ENCODE data around the gene DCAF12.

Gene DCAF12

DNA sequence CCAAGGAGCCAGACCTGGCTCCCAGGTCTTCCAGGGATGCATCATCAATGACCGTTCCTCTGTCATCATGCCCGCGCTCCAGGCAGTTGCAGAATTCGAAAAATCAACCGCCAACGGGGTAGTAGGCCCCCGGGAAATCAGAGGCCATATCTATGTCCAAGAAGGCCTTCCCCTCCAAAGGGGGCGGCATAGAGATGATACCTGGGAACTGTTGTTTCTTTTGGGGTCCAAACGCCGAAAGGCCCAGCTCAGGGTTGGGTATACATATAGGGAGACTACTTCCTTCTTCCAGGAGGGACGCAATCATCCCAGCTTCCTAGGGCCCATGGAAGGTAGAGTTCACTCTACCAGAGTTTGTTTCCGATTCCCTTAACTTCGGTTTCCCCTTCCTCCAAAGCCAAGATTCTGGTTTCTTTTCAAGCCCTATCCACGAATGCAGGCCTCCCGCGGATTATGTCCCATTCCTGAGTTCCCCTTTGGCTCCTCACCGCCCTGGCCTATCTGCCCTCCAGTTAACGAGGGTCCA lies 754 bp downstream of the DCAF12 start:
- no peak for TF ChIP-seq CTCF (IDR thresholded peaks at IDR 0.05; ENCODE audit: low read length, missing control alignments)
- H3K4me3 ChIP-seq (replicated peaks; ENCODE audit: low read depth, low read length), result peak overlapping the region; percentile 98
- DNase-seq (ENCODE audit: low read depth), result peak; percentile 8

DNA sequence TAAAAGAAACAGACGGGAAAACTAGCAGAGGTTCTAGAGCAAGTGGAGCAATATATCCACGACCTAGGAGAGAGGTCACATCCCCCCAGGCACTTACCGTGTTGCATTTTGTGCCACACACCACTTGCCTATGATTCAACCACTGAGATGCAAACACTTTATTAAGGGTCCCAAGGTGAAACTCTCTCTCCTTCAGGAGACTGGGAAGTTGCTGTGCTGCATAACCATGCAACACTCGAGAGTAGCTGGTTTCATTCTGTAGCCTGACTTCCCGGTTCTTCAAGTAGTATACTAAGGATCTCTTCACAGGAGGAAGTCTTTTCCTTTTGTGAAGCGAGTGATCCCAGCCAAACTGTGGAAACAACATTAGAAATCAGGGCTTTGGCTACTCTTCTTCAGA lies 1.6 kb downstream of the DCAF12 start:
- DNase-seq (ENCODE audit: low read depth), result peak; percentile 11
- no peak for TF ChIP-seq CTCF (IDR thresholded peaks at IDR 0.05; ENCODE audit: low read length, missing control alignments)
- peak overlapping the region; percentile 98 for H3K4me3 ChIP-seq (replicated peaks; ENCODE audit: low read depth, low read length)

DNA sequence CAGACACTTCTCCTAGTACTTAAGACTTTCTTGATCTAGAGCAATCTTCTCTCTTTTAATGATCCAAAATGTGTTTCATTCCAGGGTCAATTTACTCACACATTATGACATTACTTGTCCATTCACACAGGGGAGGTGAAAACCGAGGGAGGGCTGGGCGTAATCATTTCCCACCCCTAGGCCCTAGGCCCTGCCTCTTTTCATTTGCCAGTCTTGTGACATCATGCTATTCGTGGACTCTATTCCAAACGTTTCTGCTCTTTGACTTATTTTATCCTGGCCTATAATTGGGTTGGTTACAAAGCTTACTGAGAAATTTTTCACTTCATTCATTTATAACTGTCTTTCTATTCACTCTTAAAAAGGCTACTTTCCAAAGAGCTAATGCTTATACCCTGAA lies 2.4 kb downstream of the DCAF12 start:
- TF ChIP-seq CTCF (IDR thresholded peaks at IDR 0.05; ENCODE audit: low read length, missing control alignments), result no peak
- DNase-seq (ENCODE audit: low read depth), result no peak
- no peak overlapping the region for H3K4me3 ChIP-seq (replicated peaks; ENCODE audit: low read depth, low read length)

GRCh38 chr9:34123682-34124081 lies 2.8 kb downstream of the DCAF12 start:
- no peak overlapping the region for H3K4me3 ChIP-seq (replicated peaks; ENCODE audit: low read depth, low read length)
- no peak for DNase-seq (ENCODE audit: low read depth)
- TF ChIP-seq CTCF (IDR thresholded peaks at IDR 0.05; ENCODE audit: low read length, missing control alignments), result no peak

GRCh38 chr9:34121996-34122395 lies 4.5 kb downstream of the DCAF12 start:
- H3K4me3 ChIP-seq (replicated peaks; ENCODE audit: low read depth, low read length), result no peak overlapping the region

GRCh38 chr9:34119713-34120112 lies 6.8 kb downstream of the DCAF12 start:
- H3K4me3 ChIP-seq (replicated peaks; ENCODE audit: low read depth, low read length), result no peak overlapping the region
- DNase-seq (ENCODE audit: low read depth), result no peak
- TF ChIP-seq CTCF (IDR thresholded peaks at IDR 0.05; ENCODE audit: low read length, missing control alignments), result no peak

More at GRCh38 chr9:34121996-34122395, 4.5 kb downstream of the DCAF12 start:
- no peak for TF ChIP-seq CTCF (IDR thresholded peaks at IDR 0.05; ENCODE audit: low read length, missing control alignments)
- DNase-seq (ENCODE audit: low read depth), result peak; percentile 60

GRCh38 chr9:34114436-34114835 lies 12.1 kb downstream of the DCAF12 start:
- TF ChIP-seq CTCF (IDR thresholded peaks at IDR 0.05; ENCODE audit: low read length, missing control alignments), result no peak
- H3K4me3 ChIP-seq (replicated peaks; ENCODE audit: low read depth, low read length), result no peak overlapping the region
- DNase-seq (ENCODE audit: low read depth), result no peak

All from fibroblast of pulmonary artery (primary cell).